Measurements from ENCODE around the gene CORO7.
"Not testable (repeated sequence)": the region's sequence is repeated elsewhere in the genome, so short reads cannot be mapped to it uniquely, and the experiment has no call there.

Gene CORO7

DNA sequence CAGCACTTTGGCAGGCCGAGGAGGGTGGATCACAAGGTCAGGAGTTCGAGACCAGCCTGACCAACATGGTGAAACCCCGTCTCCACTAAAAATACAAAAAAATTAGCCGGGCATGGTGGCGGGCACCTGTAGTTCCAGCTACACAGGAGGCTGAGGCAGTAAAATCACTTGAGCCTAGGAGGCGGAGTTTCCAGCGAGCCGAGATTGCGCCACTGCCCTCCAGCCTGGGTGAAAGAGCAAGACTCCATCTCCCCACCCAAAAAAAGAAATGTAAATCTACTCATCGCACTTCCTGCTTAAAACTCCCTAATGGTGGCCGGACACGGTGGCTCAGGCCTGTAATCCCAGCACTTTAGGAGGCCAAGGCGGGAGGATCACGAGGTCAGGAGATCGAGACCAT lies 22.5 kb downstream of the CORO7 start:
- not testable (repeated sequence) for H3K18ac ChIP-seq (ENCODE audit: low read length); H3K4ac ChIP-seq (ENCODE audit: low read depth, low read length); H3K4me2 ChIP-seq (ENCODE audit: low read length); H3K4me3 ChIP-seq (ENCODE audit: low read length); DNase-seq; H2BK5ac ChIP-seq (ENCODE audit: low read length); H3K79me1 ChIP-seq (ENCODE audit: low read length); H3K27ac ChIP-seq (ENCODE audit: low read depth, low read length); H3K27me3 ChIP-seq (ENCODE audit: insufficient read depth, low read length, poor library complexity); H4K8ac ChIP-seq (ENCODE audit: low read depth, low read length); H3K79me2 ChIP-seq (ENCODE audit: control insufficient read depth, insufficient read depth, low read length); H2AK5ac ChIP-seq (ENCODE audit: low read length); H3K56ac ChIP-seq (ENCODE audit: low read length); H3K36me3 ChIP-seq (ENCODE audit: control insufficient read depth, insufficient read depth, low read length); H3K9ac ChIP-seq (ENCODE audit: low read length); H3K23ac ChIP-seq (ENCODE audit: low read length); H4K5ac ChIP-seq (ENCODE audit: low read length); H2BK15ac ChIP-seq (replicated peaks; ENCODE audit: low read depth); H2BK120ac ChIP-seq (ENCODE audit: low read depth, low read length)
- WGBS (ENCODE audit: extremely low coverage, insufficient coverage, low lambda C conversion rate) = no CpG with 5 or more reads among the region's 15 CpGs
- H3K4me1 ChIP-seq (ENCODE audit: control insufficient read depth, low read depth, low read length) = peaks cover 12% of the 10 kb centered on the region

DNA sequence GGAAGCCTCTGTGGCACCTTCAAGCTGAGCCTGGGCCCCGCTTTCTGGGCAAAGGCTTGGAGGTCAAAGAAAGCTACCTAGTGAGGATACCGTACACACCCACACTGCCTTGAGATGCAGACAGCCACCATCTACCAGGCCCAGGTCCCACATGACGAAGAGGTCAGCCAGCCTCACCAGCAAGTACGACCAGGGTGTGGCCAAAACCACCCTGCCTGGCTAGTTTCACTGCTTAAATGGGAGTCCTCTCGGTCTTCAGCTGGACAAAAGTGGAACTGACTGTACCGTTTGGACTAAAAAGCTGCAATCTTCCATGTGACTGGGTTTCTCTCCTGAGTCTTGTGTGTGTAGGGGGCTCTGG lies 23.2 kb downstream of the CORO7 start:
- Histone ChIP-seq H3K4ac (ENCODE audit: low read depth, low read length) (no peak overlapping the region), H2BK5ac (ENCODE audit: low read length) (peak overlapping the region; percentile 77), H3K23ac (ENCODE audit: low read length) (no peak overlapping the region), H4K8ac (ENCODE audit: low read depth, low read length) (no peak overlapping the region), H3K27ac (ENCODE audit: low read depth, low read length) (peak overlapping the region; percentile 75), H3K27me3 (ENCODE audit: insufficient read depth, low read length, poor library complexity) (no peaks in the 10 kb centered on the region), H3K79me1 (ENCODE audit: low read length) (no peaks in the 10 kb centered on the region), H3K4me2 (ENCODE audit: low read length) (no peak overlapping the region), H2AK5ac (ENCODE audit: low read length) (peak overlapping the region; percentile 20), H2BK120ac (ENCODE audit: low read depth, low read length) (no peak overlapping the region), H3K9ac (ENCODE audit: low read length) (peak overlapping the region; percentile 28), H3K79me2 (ENCODE audit: control insufficient read depth, insufficient read depth, low read length) (no peaks in the 10 kb centered on the region), H4K5ac (ENCODE audit: low read length) (peak overlapping the region; percentile 24), H3K56ac (ENCODE audit: low read length) (peak overlapping the region; percentile 81), H3K4me1 (ENCODE audit: control insufficient read depth, low read depth, low read length) (peaks cover 16% of the 10 kb centered on the region), H3K4me3 (ENCODE audit: low read length) (no peak overlapping the region), H3K18ac (ENCODE audit: low read length) (peak overlapping the region; percentile 63), H3K36me3 (ENCODE audit: control insufficient read depth, insufficient read depth, low read length) (no peaks in the 10 kb centered on the region), H2BK15ac (replicated peaks; ENCODE audit: low read depth) (no peak overlapping the region)
- DNase-seq = no peak
- no CpG with 5 or more reads among the region's 6 CpGs for WGBS (ENCODE audit: extremely low coverage, insufficient coverage, low lambda C conversion rate)

GRCh38 chr16:4392382-4393239 lies 23.8 kb downstream of the CORO7 start:
- no peaks in the 10 kb centered on the region for H3K27me3 ChIP-seq (ENCODE audit: insufficient read depth, low read length, poor library complexity)

DNA sequence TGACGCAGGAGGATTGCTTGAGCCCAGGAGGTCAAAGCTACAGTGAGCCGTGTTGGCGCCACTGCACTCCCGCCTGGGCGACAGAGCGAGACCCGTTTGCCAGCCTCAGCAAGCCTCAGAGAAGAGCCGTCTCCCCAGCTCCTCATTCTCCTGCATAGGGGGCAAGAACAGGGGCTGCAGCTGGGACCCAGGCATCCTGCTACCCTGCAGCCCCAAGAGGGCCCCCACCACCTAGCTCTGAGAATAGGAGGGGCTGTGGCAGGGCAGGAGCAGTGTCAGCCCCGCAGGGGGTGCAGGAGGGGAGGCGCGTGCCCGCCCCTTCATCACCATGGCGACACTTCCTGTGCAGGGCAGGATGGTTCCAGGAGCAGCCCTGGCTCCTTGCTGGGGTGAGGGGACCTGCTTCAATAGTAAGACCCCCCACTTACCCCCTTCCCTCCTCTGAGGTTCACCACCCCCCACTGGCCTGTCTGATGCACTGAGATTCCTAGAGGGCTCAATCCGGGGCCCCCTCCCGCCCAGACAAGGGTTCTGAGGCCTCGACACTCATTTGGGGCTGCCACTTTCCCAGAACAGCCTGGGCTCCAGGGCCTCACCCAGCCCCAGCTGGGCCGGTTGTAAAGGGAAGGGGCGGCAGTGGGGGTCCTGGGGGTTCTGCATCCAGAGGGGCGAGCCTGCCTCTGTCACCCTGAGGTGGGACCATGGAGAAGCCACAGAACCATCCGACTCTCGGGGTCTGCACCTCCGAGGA lies 24.6 kb downstream of the CORO7 start:
- peak overlapping the region; percentile 93 for H2BK5ac ChIP-seq (ENCODE audit: low read length)
- H3K9ac ChIP-seq (ENCODE audit: low read length) = peak overlapping the region; percentile 58
- no peak overlapping the region for H4K8ac ChIP-seq (ENCODE audit: low read depth, low read length)
- H3K23ac ChIP-seq (ENCODE audit: low read length) = no peak overlapping the region
- H3K56ac ChIP-seq (ENCODE audit: low read length) = peak overlapping the region; percentile 81
- H3K4me3 ChIP-seq (ENCODE audit: low read length) = no peak overlapping the region
- H4K5ac ChIP-seq (ENCODE audit: low read length) = peak overlapping the region; percentile 71
- peak overlapping the region; percentile 63 for H3K18ac ChIP-seq (ENCODE audit: low read length)
- H3K4me1 ChIP-seq (ENCODE audit: control insufficient read depth, low read depth, low read length) = peaks cover 16% of the 10 kb centered on the region
- no peaks in the 10 kb centered on the region for H3K79me2 ChIP-seq (ENCODE audit: control insufficient read depth, insufficient read depth, low read length)
- H3K27me3 ChIP-seq (ENCODE audit: insufficient read depth, low read length, poor library complexity) = no peaks in the 10 kb centered on the region
- peak overlapping the region; percentile 75 for H3K27ac ChIP-seq (ENCODE audit: low read depth, low read length)
- peak; percentile 77 for DNase-seq
- no peak overlapping the region for H3K4me2 ChIP-seq (ENCODE audit: low read length)
- H3K36me3 ChIP-seq (ENCODE audit: control insufficient read depth, insufficient read depth, low read length) = no peaks in the 10 kb centered on the region
- peak overlapping the region; percentile 88 for H3K4ac ChIP-seq (ENCODE audit: low read depth, low read length)
- WGBS (ENCODE audit: extremely low coverage, insufficient coverage, low lambda C conversion rate) = no CpG with 5 or more reads among the region's 22 CpGs
- H3K79me1 ChIP-seq (ENCODE audit: low read length) = no peaks in the 10 kb centered on the region
- H2BK15ac ChIP-seq (replicated peaks; ENCODE audit: low read depth) = no peak overlapping the region
- peak overlapping the region; percentile 30 for H2BK120ac ChIP-seq (ENCODE audit: low read depth, low read length)
- no peak overlapping the region for H2AK5ac ChIP-seq (ENCODE audit: low read length)

More at GRCh38 chr16:4392382-4393239, 23.8 kb downstream of the CORO7 start:
- Histone ChIP-seq H3K79me2 (ENCODE audit: control insufficient read depth, insufficient read depth, low read length) (no peaks in the 10 kb centered on the region), H3K4me2 (ENCODE audit: low read length) (no peak overlapping the region), H4K8ac (ENCODE audit: low read depth, low read length) (no peak overlapping the region), H3K9ac (ENCODE audit: low read length) (peak overlapping the region; percentile 58), H2BK120ac (ENCODE audit: low read depth, low read length) (peak overlapping the region; percentile 30), H3K18ac (ENCODE audit: low read length) (peak overlapping the region; percentile 63), H3K56ac (ENCODE audit: low read length) (peak overlapping the region; percentile 81), H3K4me3 (ENCODE audit: low read length) (no peak overlapping the region), H4K5ac (ENCODE audit: low read length) (peak overlapping the region; percentile 71), H3K23ac (ENCODE audit: low read length) (no peak overlapping the region), H3K4ac (ENCODE audit: low read depth, low read length) (peak overlapping the region; percentile 88), H3K4me1 (ENCODE audit: control insufficient read depth, low read depth, low read length) (peaks cover 16% of the 10 kb centered on the region), H2BK15ac (replicated peaks; ENCODE audit: low read depth) (no peak overlapping the region), H3K79me1 (ENCODE audit: low read length) (no peaks in the 10 kb centered on the region), H3K27ac (ENCODE audit: low read depth, low read length) (peak overlapping the region; percentile 75), H2BK5ac (ENCODE audit: low read length) (peak overlapping the region; percentile 93), H2AK5ac (ENCODE audit: low read length) (no peak overlapping the region), H3K36me3 (ENCODE audit: control insufficient read depth, insufficient read depth, low read length) (no peaks in the 10 kb centered on the region)
- peak; percentile 92 for DNase-seq
- WGBS (ENCODE audit: extremely low coverage, insufficient coverage, low lambda C conversion rate) = no CpG with 5 or more reads among the region's 27 CpGs

DNA sequence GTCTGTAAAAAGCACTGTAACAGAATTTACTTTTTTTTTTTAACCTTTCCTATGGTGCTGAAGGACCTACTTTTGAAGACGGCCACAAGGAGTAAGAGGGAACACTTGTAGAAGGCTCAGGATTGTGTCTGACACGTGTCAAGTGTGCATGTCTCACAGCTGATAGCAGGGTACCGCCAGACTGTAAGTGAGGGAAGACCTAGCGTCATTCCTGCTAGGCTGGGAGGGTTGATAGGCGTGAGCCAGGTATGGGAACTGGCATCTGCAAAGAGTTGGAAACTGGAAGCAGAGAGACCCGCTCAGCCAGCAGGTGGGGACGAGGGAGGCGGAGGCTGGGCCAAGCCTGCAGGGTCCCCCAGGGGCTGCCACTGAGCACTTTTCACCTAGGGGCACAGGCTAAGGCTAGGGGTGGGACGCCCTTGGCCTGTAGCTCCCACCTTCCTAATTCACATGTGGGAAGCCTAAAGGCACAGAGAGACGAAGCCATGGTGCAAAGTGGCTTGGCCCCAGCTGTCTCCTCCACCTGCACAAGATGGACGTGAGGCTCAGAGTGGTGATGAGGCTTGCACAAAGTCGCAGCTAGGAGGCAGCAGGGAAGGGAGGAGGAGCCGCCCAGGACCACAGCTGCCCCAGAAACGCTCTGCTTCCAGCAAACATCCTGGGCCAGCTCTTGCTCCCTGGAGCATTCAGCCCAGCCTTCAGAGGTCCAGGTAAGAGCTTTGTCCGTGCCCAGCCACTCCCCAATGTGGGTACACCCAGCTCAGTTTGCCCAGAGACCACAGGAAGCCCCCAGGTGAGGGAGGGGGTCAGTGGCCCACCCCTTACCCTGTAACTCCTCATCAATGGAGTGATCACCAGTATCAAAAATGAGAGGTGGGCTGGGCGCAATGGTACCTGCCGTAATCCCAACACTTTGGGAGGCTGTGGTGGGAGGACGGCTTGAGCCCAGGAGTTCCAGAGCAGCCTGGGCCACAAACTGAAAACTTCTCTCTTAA lies 25.8 kb downstream of the CORO7 start:
- H3K4me1 ChIP-seq (ENCODE audit: control insufficient read depth, low read depth, low read length) = peaks cover 16% of the 10 kb centered on the region
- no peak overlapping the region for H3K23ac ChIP-seq (ENCODE audit: low read length)
- DNase-seq = peak; percentile 70
- no peak overlapping the region for H2BK5ac ChIP-seq (ENCODE audit: low read length)
- no peaks in the 10 kb centered on the region for H3K79me2 ChIP-seq (ENCODE audit: control insufficient read depth, insufficient read depth, low read length)
- no peak overlapping the region for H2BK15ac ChIP-seq (replicated peaks; ENCODE audit: low read depth)
- H2AK5ac ChIP-seq (ENCODE audit: low read length) = no peak overlapping the region
- no peak overlapping the region for H2BK120ac ChIP-seq (ENCODE audit: low read depth, low read length)
- H3K4me2 ChIP-seq (ENCODE audit: low read length) = no peak overlapping the region
- no peak overlapping the region for H3K27ac ChIP-seq (ENCODE audit: low read depth, low read length)
- peak overlapping the region; percentile 22 for H3K56ac ChIP-seq (ENCODE audit: low read length)
- no peaks in the 10 kb centered on the region for H3K36me3 ChIP-seq (ENCODE audit: control insufficient read depth, insufficient read depth, low read length)
- no peaks in the 10 kb centered on the region for H3K79me1 ChIP-seq (ENCODE audit: low read length)
- H4K5ac ChIP-seq (ENCODE audit: low read length) = no peak overlapping the region
- no peak overlapping the region for H3K4me3 ChIP-seq (ENCODE audit: low read length)
- no peak overlapping the region for H4K8ac ChIP-seq (ENCODE audit: low read depth, low read length)
- H3K9ac ChIP-seq (ENCODE audit: low read length) = no peak overlapping the region
- H3K18ac ChIP-seq (ENCODE audit: low read length) = no peak overlapping the region
- no CpG with 5 or more reads among the region's 18 CpGs for WGBS (ENCODE audit: extremely low coverage, insufficient coverage, low lambda C conversion rate)
- H3K27me3 ChIP-seq (ENCODE audit: insufficient read depth, low read length, poor library complexity) = no peaks in the 10 kb centered on the region
- no peak overlapping the region for H3K4ac ChIP-seq (ENCODE audit: low read depth, low read length)

All from mesendoderm (in vitro differentiated cells).